ENCODE measurements around the gene THSD1. TPM values are rescaled to one million over a fixed set of nuclear protein-coding genes. Genes with fewer than 3 reads are reported as not detected.

Gene THSD1
- total and polyA plus RNA-seq, 9 of the 15 experiments (the other 6 are each of a cell fraction or from before 2014, with no cell fraction given): 0.01 to 0.11 (median 0.04) TPM; not detected in 2

DNA sequence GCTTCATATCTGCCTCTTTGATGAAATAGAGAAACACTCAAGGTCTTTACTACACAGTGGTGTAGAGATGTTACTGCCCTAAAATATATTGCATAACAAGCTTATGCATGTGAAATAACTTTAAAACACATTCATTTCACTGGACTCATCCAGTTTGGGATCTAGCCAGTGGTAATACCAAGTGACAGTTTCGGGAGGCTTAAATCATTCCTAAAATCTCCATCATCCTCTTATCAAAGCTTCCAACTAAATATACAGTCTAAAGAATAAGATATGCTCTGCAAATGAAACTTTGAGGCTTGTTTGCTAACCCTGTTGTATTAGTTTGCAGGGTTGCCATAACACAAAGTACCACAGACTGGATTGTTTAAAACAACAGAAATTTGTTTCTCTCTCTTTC lies 52.8 kb downstream of the THSD1 start (continued):
- TF ChIP-seq EWSR1 (IDR thresholded peaks at IDR 0.05; ENCODE audit: borderline replicate concordance, low read depth, partially characterized antibody): no peak

DNA sequence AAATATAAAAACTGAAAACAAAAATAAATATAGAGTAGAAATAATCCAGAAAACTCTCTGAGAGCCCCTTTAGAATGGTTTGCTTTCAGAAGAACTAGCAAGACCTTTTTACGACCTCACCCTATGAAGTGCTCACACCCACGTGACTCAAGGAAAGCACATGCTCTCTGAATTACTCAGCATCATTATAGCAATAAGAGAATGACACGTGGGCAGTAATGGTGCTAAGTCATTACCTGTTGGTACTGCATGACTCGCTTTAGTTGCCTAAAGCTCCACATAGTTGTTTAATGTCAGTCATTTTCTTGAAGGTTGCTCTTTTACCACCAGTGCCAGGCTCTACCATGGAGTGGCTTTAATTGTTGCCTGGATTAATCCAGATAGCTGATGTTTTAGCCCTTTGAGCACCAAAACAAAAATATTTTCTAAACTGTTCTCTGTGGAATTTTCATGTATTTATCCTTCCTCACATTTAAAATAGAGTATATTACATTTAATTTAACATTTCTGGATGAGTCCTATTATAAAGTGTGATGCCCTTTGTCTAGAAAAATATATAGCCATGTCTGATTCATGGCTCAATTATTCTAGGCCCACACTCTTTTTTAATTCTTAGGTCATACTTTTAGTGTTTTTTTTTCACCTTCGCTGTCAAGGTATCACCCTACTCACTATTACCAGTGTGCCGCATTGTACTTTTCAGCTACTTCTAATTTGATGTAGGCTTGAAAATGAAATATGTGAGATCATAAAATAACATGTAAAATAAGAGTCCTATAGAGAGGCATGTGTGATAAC lies 56.8 kb downstream of the THSD1 start:
- H3K27ac ChIP-seq (ENCODE audit: extremely low read depth, low read depth, low read length): no peak overlapping the region
- WGBS (ENCODE audit: insufficient coverage, low coverage, missing lambda C conversion rate): 36% methylated on average over 6 of the region's 6 CpGs
- no peaks in the 10 kb centered on the region for H3K4me1 ChIP-seq (replicated peaks in 1 of 2; ENCODE audit: control insufficient read depth in 2 of 2, insufficient read depth in 2 of 2, low read length in 2 of 2)
- ChIA-PET POLR2A (interaction anchor here (0.6 to 1.6 kb wide), 3 partner anchors 12 to 604 kb away, joined by 3 to 7 read pairs (median 4); partner anchors contain the start of gene VPS36), CTCF (ENCODE audit: low intra/inter-chr PET ratio) (no interaction called here)
- peaks cover 0 to 1% of the 10 kb centered on the region in 2 experiments; a peak in 1 of 5 replicates for H3K27me3 ChIP-seq (ENCODE audit: control insufficient read depth in 2 of 2, insufficient read depth in 2 of 2, low read length in 2 of 2)
- in situ Hi-C loops (cut with MboI) (no loop called here), intact Hi-C loops (cut with micrococcal nuclease) (no loop called here)
- no peaks in the 10 kb centered on the region for H3K9me1 ChIP-seq (ENCODE audit: control insufficient read depth, insufficient read depth, low read length)
- no peaks in the 10 kb centered on the region for H3K79me2 ChIP-seq (ENCODE audit: control insufficient read depth, insufficient read depth, low read length)
- H3K4me2 ChIP-seq (ENCODE audit: insufficient read depth, low read length): no peak overlapping the region
- peak overlapping the region; percentile 50; the same call in 1 of the 2 replicates for H2AFZ ChIP-seq (ENCODE audit: low read depth, low read length)
- BruUV-seq (replicated peaks): no TSS peak
- no peaks in the 10 kb centered on the region for H3K36me3 ChIP-seq (ENCODE audit: control insufficient read depth, insufficient read depth, low read length)
- ATAC-seq (peak; percentile 54; the same call in 1 of the 3 replicates), FAIRE-seq (no peak), DNase-seq (ENCODE audit: extremely low read depth in 1 of 4, low spot score in 3 of 4) (peak in 2 of 4 experiments; percentile 15 to 26)
- H4K20me1 ChIP-seq (replicated peaks; ENCODE audit: control insufficient read depth, insufficient read depth, low read length): no peaks in the 10 kb centered on the region
- no peak overlapping the region for H3K4me3 ChIP-seq
- no peak overlapping the region for H3K9ac ChIP-seq (ENCODE audit: insufficient read depth in 1 of 2, low read depth in 2 of 2, low read length in 2 of 2)
- no peaks in the 10 kb centered on the region for H3K9me3 ChIP-seq (replicated peaks; ENCODE audit: control insufficient read depth, insufficient read depth, low read depth, low read length)
- TF ChIP-seq, protein P1, sequence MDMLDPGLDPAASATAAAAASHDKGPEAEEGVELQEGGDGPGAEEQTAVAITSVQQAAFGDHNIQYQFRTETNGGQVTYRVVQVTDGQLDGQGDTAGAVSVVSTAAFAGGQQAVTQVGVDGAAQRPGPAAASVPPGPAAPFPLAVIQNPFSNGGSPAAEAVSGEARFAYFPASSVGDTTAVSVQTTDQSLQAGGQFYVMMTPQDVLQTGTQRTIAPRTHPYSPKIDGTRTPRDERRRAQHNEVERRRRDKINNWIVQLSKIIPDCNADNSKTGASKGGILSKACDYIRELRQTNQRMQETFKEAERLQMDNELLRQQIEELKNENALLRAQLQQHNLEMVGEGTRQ (CRISPR knock-in tag; IDR thresholded peaks at IDR 0.05): peak; percentile 65
- no peak for TF ChIP-seq SMAD3 (CRISPR knock-in tag; conservative IDR thresholded peaks at IDR 0.05)
- TF ChIP-seq, protein P2, sequence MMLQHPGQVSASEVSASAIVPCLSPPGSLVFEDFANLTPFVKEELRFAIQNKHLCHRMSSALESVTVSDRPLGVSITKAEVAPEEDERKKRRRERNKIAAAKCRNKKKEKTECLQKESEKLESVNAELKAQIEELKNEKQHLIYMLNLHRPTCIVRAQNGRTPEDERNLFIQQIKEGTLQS (IDR thresholded peaks at IDR 0.05): peak; percentile 41
- TF ChIP-seq, protein P2 (CRISPR knock-in tag; conservative IDR thresholded peaks at IDR 0.05): no peak
- peak; percentile 76 for TF ChIP-seq L3MBTL2 (IDR thresholded peaks at IDR 0.05)
- no peak for TF ChIP-seq ZNF253 (CRISPR knock-in tag; conservative IDR thresholded peaks at IDR 0.05)
- no peak for TF ChIP-seq NFIC (IDR thresholded peaks at IDR 0.05)
- no peak for TF ChIP-seq CSDE1 (IDR thresholded peaks at IDR 0.05)
- TF ChIP-seq ZNF79 (CRISPR knock-in tag; IDR thresholded peaks at IDR 0.05; ENCODE audit: low read depth): no peak
- TF ChIP-seq POLR2A (conservative IDR thresholded peaks at IDR 0.05): no peak
- TF ChIP-seq ZBTB1 (CRISPR knock-in tag; IDR thresholded peaks at IDR 0.05; ENCODE audit: borderline replicate concordance, low read depth): no peak
- TF ChIP-seq MAFG (tag; conservative IDR thresholded peaks at IDR 0.05): peak; percentile 42
- TF ChIP-seq HSF4 (CRISPR knock-in tag; IDR thresholded peaks at IDR 0.05; ENCODE audit: borderline replicate concordance): no peak
- no peak for TF ChIP-seq U2AF1 (optimal IDR thresholded peaks at IDR 0.05; ENCODE audit: low read depth, low read length)
- TF ChIP-seq, protein P3, sequence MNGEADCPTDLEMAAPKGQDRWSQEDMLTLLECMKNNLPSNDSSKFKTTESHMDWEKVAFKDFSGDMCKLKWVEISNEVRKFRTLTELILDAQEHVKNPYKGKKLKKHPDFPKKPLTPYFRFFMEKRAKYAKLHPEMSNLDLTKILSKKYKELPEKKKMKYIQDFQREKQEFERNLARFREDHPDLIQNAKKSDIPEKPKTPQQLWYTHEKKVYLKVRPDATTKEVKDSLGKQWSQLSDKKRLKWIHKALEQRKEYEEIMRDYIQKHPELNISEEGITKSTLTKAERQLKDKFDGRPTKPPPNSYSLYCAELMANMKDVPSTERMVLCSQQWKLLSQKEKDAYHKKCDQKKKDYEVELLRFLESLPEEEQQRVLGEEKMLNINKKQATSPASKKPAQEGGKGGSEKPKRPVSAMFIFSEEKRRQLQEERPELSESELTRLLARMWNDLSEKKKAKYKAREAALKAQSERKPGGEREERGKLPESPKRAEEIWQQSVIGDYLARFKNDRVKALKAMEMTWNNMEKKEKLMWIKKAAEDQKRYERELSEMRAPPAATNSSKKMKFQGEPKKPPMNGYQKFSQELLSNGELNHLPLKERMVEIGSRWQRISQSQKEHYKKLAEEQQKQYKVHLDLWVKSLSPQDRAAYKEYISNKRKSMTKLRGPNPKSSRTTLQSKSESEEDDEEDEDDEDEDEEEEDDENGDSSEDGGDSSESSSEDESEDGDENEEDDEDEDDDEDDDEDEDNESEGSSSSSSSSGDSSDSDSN (IDR thresholded peaks at IDR 0.05; ENCODE audit: borderline replicate concordance in 1 of 2, low read depth in 2 of 2, low read length in 2 of 2): no peak

Measured in K562 (cell line).